Measurements from ENCODE around the gene IL1R2.
A peak's percentile ranks its signal among the peaks of the same experiment; 100 is the strongest.

IL1R2 gene

GRCh38 chr2:102021779-102022178, 30.0 kb downstream of the IL1R2 start:
- no peak overlapping the region for H3K4me3 ChIP-seq (ENCODE audit: low read depth, low read length)
- peak; percentile 36 for DNase-seq (ENCODE audit: low read depth, low spot score)
- in situ Hi-C loops (cut with HindIII; ENCODE audit: low sequenced_read_pairs) = no loop called here
- no peak for TF ChIP-seq CTCF (IDR thresholded peaks at IDR 0.05; ENCODE audit: low read depth, low read length)

GRCh38 chr2:102022884-102023539, 31.3 kb downstream of the IL1R2 start:
- no peak for TF ChIP-seq CTCF (IDR thresholded peaks at IDR 0.05; ENCODE audit: low read depth, low read length)
- H3K4me3 ChIP-seq (ENCODE audit: low read depth, low read length) = no peak overlapping the region
- DNase-seq (ENCODE audit: low read depth, low spot score) = no peak
- in situ Hi-C loops (cut with HindIII; ENCODE audit: low sequenced_read_pairs) = no loop called here

GRCh38 chr2:102024410-102024809, 32.6 kb downstream of the IL1R2 start:
- no peak for TF ChIP-seq CTCF (IDR thresholded peaks at IDR 0.05; ENCODE audit: low read depth, low read length)
- no peak for DNase-seq (ENCODE audit: low read depth, low spot score)
- H3K4me3 ChIP-seq (ENCODE audit: low read depth, low read length) = no peak overlapping the region
- in situ Hi-C loops (cut with HindIII; ENCODE audit: low sequenced_read_pairs) = no loop called here

GRCh38 chr2:102025016-102025501, 33.3 kb downstream of the IL1R2 start:
- DNase-seq (ENCODE audit: low read depth, low spot score) = peak; percentile 78
- H3K4me3 ChIP-seq (ENCODE audit: low read depth, low read length) = no peak overlapping the region
- in situ Hi-C loops (cut with HindIII; ENCODE audit: low sequenced_read_pairs) = no loop called here
- no peak for TF ChIP-seq CTCF (IDR thresholded peaks at IDR 0.05; ENCODE audit: low read depth, low read length)

GRCh38 chr2:102025583-102026267, 34.0 kb downstream of the IL1R2 start:
- TF ChIP-seq CTCF (IDR thresholded peaks at IDR 0.05; ENCODE audit: low read depth, low read length) = no peak
- no peak overlapping the region for H3K4me3 ChIP-seq (ENCODE audit: low read depth, low read length)
- in situ Hi-C loops (cut with HindIII; ENCODE audit: low sequenced_read_pairs) = no loop called here
- DNase-seq (ENCODE audit: low read depth, low spot score) = no peak

- in situ Hi-C loops (cut with HindIII; ENCODE audit: low sequenced_read_pairs) = no loop called here
- TF ChIP-seq CTCF (IDR thresholded peaks at IDR 0.05; ENCODE audit: low read depth, low read length) = no peak
- peak; percentile 87 for DNase-seq (ENCODE audit: low read depth, low spot score)
- H3K4me3 ChIP-seq (ENCODE audit: low read depth, low read length) = no peak overlapping the region
Observed at GRCh38 chr2:102027036-102027980, 35.5 kb downstream of the IL1R2 start.

Measured in astrocyte of the spinal cord (primary cell).